ENCODE measurements around the gene KIF25. TPM values are rescaled to one million over a fixed set of nuclear protein-coding genes. Genes with fewer than 3 reads are reported as not detected.
"Not testable (repeated sequence)": the region's sequence is repeated elsewhere in the genome, so short reads cannot be mapped to it uniquely, and the experiment has no call there.

KIF25 gene
- total RNA-seq, 2 donors from 2014 or later = 0.22 to 0.27 TPM

GRCh38 chr6:168073937-168074730 is 76.7 kb downstream of the KIF25 start:
- no peak for DNase-seq
- ATAC-seq = no peak
- intact Hi-C loops (cut with DNase I, micrococcal nuclease) = no loop called here

DNA sequence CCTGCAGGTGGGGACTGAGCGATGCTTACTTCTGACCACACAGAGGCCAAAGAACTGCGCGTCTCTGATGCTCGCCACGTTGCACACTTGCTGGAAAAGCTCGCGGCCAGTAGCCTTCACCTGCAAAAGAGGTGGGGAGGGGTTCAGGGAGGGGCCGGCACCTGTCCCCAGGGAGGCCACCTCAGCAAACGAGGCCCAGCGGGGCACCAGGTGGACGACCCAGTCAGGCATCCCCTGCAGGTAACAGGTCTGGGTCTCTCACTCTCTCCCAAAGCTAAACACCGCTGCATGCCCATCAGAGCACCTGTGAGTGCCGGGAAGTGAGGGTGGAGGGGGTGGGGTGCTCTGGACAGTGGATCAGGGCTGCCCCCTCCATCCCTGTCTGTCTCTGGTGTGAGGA is 77.7 kb downstream of the KIF25 start:
- ATAC-seq = no peak

DNA sequence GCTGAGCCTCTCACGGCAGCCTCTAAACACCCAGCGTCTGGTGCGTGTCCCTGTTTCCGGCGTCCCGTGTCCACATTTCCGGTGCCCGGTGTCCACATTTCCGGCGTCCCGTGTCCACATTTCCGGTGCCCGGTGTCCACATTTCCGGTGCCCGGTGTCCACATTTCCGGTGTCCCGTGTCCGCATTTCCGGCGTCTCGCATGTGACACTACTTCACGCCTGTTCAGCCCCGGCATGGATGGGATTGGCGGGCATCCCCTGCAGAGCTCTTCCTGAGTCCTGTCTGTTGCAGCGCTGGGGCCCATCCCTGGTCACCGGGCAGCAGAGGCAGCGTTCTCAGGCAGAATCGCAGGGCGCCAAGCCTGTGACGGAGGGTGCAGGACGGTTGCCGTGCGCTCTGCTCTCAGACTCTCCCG is 78.3 kb downstream of the KIF25 start:
- intact Hi-C loops (cut with DNase I, micrococcal nuclease) = no loop called here
- ATAC-seq (no peak), DNase-seq (no peak)

More for the DNA sequence above, 77.7 kb downstream of the KIF25 start:
- intact Hi-C loops (cut with DNase I, micrococcal nuclease) = no loop called here
- DNase-seq = no peak

- DNase-seq; ATAC-seq; intact Hi-C loops (cut with DNase I, micrococcal nuclease): not testable (repeated sequence)
Observed at GRCh38 chr6:168077401-168077800, 79.9 kb downstream of the KIF25 start.

DNA sequence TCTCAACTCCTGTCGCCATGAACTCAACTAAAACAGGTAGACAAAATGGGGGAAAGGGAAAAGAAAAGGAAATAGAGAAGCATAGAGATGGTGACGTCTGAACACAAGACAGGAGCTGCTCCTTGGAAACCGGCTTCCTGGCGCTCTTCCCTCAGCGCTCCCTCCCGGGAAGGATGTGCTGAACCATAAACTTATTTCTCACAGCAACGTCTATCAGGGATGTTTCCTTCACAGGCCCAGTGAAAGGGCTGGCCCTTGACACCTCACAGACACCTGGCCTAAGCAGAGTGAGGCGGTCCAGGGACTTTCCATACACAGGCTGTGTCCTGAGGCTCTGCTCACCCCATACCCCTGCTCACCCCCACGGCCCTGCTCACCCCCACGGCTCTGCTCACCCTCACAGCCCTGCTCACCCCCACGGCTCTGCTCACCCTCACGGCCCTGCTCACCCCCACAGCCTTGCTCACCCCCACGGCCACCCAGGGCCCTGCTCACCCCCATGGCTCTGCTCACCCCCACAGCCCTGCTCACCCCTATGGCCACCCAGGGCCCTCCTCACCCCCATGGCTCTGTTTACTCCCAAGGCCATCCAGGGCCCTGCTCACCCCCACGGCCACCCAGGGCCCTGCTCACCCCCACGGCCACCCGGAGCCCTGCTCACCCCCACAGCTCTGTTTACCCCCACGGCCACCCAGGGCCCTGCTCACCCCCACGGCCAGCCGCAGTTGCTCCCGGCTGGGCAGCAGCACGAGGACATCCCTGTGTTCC is 80.9 kb downstream of the KIF25 start:
- peak; percentile 59 for ATAC-seq
- intact Hi-C loops (cut with DNase I, micrococcal nuclease) = no loop called here
- peak; percentile 58 to 61 for DNase-seq

DNA sequence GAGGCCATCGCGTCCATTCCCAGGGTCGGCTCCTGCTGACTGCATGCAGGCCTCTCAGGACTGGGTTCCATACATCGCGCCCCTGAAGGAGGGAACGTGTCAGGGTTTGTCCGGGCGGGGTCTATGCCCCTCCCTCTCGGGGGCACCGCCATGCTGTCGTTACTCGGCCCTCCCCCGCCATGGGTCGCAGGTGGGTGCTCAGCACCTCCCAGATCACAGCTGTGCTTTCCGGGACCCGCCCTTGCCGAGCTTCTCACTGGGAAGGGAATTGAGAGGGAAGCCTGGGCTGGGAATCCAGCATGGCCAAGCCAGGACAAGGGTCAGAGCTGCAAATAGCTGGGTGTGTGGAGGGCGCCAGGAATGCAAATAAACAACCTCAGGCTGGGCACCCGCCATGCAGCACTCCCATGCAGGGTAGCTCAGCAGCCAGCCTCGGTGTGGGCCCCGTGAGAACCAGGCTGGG is 81.5 kb downstream of the KIF25 start, which contains the start of gene FRMD1:
Gene FRMD1 (minus strand): TSS at position 270 of the 463 bp plus-strand sequence. CDS start 118 bp downstream, at position 152.
- intact Hi-C loops (cut with DNase I, micrococcal nuclease) = no loop called here
- peak; percentile 87 for ATAC-seq
- DNase-seq = peak; percentile 88 to 90

DNA sequence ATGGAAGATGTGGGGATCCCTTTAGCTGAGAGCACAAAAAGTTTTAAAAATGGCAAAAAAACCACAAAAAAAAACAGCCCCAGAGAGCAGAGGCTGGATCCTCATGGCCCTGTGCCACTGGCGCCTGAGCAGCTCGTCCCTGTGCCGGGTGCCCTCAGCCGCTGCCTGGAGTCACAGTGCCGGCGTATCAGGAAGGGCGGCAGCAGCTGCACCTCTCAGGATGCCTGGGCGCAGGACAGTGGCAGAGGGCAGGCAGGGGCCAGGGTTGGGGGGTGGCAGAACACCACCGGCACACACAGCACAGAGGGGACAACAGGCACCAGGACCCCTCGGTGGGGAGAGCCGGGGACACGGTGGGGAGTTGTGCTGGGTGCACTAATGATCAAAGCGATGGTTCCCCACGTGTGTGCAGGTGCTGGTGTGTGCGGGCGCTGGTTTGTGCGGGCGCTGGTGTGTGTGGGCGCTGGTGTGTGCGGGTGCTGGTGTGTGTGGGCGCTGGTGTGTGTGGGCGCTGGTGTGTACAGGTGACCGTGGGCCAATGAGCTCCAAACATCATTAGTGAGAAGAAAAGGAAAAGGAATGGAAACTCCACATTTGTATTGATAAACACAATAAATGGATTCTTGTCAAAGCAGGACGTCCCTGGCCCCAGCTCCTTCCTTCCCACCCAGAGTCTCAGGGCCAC is 83.1 kb downstream of the KIF25 start:
- intact Hi-C loops (cut with DNase I, micrococcal nuclease) = no loop called here
- ATAC-seq (no peak), DNase-seq (no peak)

DNA sequence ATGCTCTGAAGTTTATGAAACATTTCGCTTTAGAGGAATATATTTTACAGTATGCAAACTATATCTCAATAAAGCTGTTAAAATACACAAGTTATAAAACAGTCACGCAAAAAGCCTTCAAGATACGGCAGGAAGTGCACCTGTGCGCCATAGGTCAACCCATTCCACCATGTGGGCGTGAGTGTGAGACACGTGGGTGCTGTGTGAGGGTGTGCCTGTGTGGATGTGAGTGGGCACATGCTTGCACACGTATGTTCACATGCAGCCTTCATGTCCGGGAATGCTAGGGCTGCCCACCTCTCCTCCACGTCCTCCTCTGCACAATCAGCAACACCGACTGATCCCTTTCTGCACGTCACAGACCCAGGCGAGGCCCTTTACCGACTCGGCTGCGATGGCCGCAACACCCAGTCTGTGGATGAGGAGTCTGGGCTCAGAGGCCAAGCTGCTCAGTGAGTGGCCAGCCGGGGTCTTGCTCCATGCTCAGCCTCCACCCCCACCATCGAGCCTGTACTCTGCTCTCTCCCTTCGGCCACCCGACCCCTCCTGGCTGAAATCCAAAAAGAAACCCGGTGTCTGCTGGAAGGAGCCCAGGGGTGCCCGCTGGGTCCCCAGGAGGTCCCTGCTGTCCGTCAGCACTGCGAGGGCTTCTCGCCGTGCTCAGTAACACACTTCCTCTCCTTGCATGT is 84.5 kb downstream of the KIF25 start:
- DNase-seq = no peak
- ATAC-seq = peak; percentile 19

DNA sequence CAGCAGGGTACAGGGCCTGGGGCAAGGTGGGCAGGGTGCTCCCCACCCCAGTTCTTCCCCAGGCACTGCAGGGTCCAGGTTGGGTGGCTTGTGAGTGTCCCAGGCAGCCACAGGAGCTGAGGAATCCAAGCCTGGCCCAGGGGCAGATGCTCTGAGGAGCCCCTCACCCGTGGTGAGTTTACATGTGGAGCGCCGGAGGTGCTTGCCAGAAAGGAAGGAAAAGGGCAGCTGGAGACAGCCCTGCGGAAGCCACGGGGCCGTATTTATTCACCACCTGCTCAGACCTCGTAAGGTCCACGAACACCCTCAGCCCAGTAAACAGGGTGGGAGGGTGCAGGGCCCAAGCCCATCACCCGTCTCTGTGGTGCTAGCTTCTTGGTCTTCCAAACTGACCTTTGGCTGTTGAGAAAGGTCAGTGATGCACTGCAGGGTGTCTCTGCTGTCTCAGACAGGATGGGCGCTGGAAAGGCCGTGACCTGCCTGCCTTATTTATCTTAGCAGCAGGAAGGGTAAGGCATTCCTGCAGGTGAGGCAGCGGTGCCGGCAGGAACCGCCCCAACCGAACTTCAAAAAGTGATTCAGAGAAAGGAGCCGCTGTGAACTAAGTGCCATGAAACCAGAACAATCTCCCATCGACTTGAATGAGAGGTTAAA is 85.5 kb downstream of the KIF25 start:
- DNase-seq (no peak), ATAC-seq (peak; percentile 9)
- intact Hi-C loops (cut with DNase I, micrococcal nuclease) = no loop called here

More for the DNA sequence above, 84.5 kb downstream of the KIF25 start:
- intact Hi-C loops (cut with DNase I, micrococcal nuclease) = no loop called here

- ATAC-seq (no peak), DNase-seq (no peak)
- intact Hi-C loops (cut with DNase I, micrococcal nuclease) = no loop called here
Observed at GRCh38 chr6:168083514-168083885, 86.0 kb downstream of the KIF25 start.

GRCh38 chr6:168084465-168085160 is 87.1 kb downstream of the KIF25 start:
- DNase-seq = no peak
- intact Hi-C loops (cut with DNase I, micrococcal nuclease) = no loop called here
- no peak for ATAC-seq

- intact Hi-C loops (cut with DNase I, micrococcal nuclease) = no loop called here
- no peak for ATAC-seq
- DNase-seq = no peak
Observed at GRCh38 chr6:168086066-168086465, 88.6 kb downstream of the KIF25 start.

GRCh38 chr6:168086616-168087015 is 89.1 kb downstream of the KIF25 start:
- DNase-seq (no peak), ATAC-seq (no peak)
- intact Hi-C loops (cut with DNase I, micrococcal nuclease) = no loop called here

DNA sequence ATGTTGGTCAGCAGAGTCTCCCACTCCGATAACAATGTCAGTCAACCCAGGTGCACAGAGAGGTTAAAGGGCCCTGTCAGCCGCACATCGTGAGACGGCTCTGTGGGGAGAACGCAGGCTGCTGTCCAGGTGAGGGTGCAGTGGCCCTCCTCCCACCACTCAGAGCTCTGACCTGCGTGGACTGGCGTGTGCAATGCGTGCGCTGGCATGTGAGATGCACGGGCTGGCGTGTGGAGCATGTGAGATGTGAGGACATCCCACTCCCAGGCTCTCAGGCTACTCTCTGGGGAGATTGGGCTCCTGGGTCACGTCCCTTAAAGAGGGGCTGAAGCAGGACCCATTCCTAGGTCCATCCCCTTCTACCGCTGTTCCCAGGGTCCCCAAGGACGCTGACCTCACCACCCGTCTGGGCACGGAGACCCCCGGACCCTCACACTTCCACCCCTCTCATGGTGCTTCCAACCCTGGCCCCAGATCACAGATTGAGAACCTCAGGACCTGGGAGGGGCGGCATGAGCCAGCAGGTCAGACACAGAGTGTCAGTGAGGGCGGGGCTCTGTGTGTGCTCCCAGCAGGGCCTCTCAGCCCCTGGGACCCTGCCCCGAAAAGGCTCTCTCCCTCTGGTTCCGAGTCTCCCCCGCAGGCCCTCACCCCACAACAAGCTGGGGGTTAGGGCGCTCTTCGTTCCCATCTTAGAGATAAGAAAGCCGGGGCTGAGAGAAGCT is 90.1 kb downstream of the KIF25 start:
- DNase-seq = no peak
- ATAC-seq = peak; percentile 47
- intact Hi-C loops (cut with DNase I, micrococcal nuclease) = no loop called here

DNA sequence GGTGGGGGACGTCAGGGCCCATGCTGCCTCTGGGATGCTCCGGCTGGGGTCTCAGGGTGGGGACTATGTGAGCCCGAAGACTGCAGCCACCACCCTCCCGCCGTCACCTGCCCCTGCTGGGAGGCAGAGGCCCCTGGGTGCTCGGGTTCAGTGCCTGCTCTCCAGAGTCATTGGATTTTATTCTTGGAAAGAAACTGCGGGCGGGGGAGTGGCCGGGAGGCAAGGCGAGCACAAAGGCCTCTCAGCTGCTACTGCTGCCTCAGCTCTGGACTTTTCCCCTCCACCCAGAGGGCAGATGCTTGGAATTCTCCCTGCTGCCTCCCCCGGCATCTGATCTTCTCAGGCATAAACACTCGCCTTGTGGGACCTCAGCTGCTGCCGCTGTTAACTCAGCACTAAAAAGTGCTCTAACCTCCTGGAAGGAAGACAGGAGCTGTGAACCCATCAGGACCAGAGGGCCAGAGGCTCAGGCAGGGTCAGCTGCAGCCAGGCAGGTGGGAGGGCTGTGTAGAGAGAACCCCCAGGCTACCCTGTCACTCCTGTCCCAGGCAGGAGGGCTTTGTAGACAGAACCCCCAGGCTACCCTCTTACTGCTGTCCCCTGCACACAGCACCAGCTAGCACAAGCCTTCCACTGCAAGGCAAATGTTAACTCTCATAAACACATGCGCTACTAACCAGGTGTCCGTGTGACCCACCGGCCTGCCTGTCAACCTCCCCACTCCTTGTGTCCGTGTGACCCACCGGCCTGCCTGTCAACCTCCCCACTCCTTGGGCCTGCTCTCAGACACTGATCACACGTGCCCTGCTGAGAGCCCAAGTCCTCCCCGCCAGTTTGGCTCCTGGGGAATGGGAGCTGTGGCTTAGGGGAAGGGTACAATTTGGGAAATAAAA is 90.9 kb downstream of the KIF25 start:
- DNase-seq (peak; percentile 65 to 70), ATAC-seq (peak; percentile 72)
- intact Hi-C loops (cut with DNase I, micrococcal nuclease) = no loop called here

Measured in left colon (tissue), 2 donors.